GM12865 (cell line): ENCODE data around the gene SLC50A1.

Experiments
- DNase-seq: peaks from one replicate; pipeline ENCODE4 v3.0.0; 2010; ENCODE audit warnings: low read depth
- H3K4me3 ChIP-seq: 2 replicates; pipeline ENCODE4 v1.5.1; 2011; ENCODE audit warnings: mild to moderate bottlenecking, low read depth, low read length, control low read depth
- TF ChIP-seq, protein P1 (sequence below): IDR thresholded peaks from 2 replicates; pipeline ENCODE4 v1.5.1; 2011; ENCODE audit warnings: low read length, control low read depth, low read depth, inconsistent platforms; ENCODE audit not compliant: insufficient read depth; ENCODE audit errors: missing control alignments

SLC50A1 gene

DNA sequence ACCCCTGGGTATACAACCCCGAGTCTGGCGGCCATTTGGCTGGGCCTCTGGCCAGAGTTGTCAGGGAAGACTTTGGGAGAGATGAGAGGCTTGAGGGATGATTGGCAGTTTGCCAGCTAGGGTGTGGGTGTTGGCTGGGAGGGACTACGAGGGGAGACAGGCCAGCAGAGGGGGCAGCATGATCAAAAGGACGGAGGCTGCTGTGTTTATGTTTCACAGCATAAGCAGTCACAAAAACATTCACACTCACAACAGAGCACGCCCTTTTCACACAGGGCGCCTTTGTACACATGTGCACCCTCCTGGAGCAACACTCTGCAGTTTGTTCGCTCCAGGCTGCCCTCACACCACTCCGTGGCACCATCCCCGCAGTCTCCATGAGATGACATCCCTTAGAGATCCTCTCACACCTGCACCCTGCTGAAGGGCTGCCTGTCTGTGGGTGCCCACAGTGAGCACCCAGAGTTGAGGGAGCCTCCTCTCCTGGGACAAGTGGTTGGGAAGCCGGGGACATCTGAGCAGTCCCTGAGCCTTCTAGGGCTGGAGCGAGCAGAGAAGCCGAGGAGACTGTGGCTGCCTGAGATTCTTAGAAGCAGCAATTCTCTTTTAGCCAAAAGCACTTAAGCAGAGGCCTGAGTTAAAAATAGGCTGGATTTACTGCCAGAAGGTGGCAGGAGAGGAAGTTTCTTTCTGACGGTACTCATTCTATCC is 41.6 kb upstream of the SLC50A1 start:
- no peak for DNase-seq
- H3K4me3 ChIP-seq = no peak overlapping the region
- TF ChIP-seq, protein P1, sequence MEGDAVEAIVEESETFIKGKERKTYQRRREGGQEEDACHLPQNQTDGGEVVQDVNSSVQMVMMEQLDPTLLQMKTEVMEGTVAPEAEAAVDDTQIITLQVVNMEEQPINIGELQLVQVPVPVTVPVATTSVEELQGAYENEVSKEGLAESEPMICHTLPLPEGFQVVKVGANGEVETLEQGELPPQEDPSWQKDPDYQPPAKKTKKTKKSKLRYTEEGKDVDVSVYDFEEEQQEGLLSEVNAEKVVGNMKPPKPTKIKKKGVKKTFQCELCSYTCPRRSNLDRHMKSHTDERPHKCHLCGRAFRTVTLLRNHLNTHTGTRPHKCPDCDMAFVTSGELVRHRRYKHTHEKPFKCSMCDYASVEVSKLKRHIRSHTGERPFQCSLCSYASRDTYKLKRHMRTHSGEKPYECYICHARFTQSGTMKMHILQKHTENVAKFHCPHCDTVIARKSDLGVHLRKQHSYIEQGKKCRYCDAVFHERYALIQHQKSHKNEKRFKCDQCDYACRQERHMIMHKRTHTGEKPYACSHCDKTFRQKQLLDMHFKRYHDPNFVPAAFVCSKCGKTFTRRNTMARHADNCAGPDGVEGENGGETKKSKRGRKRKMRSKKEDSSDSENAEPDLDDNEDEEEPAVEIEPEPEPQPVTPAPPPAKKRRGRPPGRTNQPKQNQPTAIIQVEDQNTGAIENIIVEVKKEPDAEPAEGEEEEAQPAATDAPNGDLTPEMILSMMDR = peak; percentile 24

DNA sequence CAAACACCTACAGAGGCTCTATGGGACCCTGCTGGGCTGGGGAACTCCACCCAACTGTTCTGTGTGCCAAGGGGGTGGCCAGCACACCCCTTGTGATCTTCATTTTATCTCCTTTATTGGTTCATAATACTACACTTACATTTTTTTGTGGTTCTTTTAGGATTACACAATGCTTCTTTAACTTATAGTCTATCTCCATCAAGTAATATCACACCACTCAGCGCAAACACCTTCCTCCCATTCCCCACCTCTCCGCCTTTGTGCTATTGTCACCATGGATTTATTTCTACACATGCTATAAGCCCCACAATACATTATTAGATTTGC is 41.1 kb upstream of the SLC50A1 start:
- DNase-seq = no peak
- H3K4me3 ChIP-seq = no peak overlapping the region
- TF ChIP-seq, protein P1 = no peak

DNA sequence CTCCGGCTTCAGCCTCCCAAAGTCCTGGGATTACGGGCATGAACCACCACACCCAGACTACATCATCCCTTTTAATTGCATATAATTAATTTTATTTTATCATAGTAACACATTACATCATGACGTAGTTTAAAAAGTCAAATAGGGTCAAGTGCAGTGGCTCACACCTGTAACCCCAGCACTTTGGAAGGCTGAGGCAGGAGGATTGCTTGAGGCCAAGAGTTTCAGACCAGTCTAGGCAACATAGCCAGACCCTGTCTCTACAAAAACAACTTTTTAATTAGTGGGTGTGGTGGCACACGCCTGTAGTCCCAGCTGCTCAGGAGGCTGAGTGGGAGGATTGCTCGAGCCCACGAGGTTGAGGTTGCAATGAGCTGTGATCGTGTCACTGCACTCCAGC is 36.3 kb upstream of the SLC50A1 start:
- TF ChIP-seq, protein P1 = no peak
- DNase-seq = no peak
- H3K4me3 ChIP-seq = no peak overlapping the region

DNA sequence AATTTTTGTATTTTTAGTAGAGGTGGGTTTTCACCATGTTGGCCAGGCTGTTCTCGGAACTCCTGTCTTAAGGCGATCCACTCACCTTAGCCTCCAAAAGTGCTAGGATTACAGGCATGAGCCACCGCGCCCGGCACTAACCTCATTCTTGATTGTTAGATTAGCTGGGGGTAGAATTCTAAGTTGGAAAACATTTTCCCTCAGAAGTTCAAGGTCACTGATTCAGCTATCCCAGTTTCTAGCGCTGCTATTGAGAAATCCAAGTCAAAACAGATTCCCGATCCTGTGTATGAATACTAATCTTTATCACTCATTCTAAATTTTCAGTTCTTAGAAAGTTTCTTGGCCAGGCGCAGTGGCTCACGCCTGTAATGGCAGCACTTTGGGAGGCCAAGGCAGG is 32.3 kb upstream of the SLC50A1 start:
- TF ChIP-seq, protein P1 = no peak
- H3K4me3 ChIP-seq = no peak overlapping the region
- no peak for DNase-seq

DNA sequence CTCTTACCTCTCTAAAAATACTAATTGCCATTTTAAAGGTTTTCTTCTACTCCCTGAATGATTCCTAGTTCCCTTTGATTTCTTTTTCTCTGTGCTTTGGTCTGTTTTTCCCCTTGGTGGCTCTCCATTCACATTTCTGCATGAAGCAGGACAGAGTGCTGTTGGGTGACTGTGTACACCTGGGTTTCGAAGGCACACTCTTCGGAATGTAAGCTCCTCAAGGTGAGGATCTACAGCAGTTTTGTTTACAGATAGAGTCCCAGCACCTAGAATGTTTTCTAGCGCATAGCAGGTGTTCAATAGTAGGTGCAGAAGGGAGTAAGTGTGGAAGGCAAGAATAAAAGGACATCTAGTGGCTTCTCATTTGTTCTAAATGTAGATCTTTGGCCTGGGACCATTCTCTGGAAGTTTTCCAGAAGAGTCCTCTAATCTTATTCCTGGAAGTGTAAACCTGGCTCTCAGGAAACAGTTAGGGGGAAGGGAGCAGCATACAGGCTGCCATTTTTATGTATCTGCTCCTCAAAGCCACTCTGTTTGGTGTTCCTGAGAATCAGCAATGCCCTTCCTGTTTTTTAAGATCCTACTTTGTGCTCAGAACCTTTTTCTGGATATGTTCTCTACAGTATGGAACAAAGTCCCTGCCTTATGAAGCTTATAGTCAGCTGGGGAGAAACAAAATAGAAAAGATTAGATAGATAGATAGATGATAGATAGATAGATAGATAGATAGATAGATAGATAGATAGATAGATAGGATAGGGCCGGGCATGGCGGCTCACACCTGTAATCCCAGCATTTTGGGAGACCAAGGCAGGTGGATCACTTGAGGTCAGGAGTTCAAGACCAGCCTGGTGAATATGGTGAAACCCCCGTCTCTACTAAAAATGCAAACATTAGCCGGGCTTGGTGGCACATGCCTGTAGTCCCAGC is 30.8 kb upstream of the SLC50A1 start:
- no peak for DNase-seq
- TF ChIP-seq, protein P1 = no peak
- no peak overlapping the region for H3K4me3 ChIP-seq

DNA sequence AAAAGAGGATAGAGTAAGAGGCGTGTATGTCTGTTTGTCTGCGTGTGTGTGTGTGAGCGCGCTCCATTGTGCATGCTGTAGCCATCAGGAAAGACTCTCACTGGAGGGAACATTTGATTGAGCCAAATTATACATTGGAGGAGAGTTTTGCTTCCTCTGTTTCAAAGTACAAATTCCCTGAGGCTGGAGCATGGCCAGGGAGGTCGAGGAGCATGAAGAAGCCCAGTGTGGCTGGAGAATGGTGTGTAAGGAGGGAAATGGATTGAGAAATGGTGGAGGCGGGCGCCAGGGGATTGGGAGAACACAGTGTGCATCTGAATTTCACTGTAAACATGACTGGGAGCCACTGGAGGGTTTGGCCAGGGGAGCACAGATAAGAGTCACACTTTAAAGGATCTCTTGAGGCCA is 30.0 kb upstream of the SLC50A1 start:
- no peak for DNase-seq
- H3K4me3 ChIP-seq = no peak overlapping the region
- TF ChIP-seq, protein P1 = no peak

DNA sequence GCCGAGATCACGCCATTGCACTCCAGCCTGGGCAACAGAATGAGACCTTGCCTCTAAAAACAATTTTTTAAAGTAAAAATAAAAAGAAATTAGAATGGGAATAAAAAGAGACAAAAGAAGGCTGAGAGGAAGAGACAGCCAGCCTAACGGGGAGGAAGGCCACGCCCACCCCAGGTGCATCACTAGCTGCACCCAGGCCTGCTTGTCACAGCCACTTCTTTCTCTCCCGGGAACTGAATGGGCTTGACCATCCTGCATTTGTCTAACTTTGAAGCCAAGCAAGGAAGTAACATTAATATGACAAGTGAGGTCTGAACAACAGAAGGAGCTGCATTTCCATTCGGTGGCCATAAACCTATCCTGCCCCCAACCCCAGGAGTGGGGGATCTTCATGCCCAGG is 28.8 kb upstream of the SLC50A1 start:
- no peak for DNase-seq
- no peak overlapping the region for H3K4me3 ChIP-seq
- TF ChIP-seq, protein P1 = no peak
